Measurements from ENCODE around the gene C9orf50. TPM values are rescaled to one million over a fixed set of nuclear protein-coding genes. Genes with fewer than 3 reads are reported as not detected.

Gene C9orf50
- total and polyA plus RNA-seq, 2 donors (not counting 3 experiments of a cell fraction or from before 2014, with no cell fraction given), result not detected

DNA sequence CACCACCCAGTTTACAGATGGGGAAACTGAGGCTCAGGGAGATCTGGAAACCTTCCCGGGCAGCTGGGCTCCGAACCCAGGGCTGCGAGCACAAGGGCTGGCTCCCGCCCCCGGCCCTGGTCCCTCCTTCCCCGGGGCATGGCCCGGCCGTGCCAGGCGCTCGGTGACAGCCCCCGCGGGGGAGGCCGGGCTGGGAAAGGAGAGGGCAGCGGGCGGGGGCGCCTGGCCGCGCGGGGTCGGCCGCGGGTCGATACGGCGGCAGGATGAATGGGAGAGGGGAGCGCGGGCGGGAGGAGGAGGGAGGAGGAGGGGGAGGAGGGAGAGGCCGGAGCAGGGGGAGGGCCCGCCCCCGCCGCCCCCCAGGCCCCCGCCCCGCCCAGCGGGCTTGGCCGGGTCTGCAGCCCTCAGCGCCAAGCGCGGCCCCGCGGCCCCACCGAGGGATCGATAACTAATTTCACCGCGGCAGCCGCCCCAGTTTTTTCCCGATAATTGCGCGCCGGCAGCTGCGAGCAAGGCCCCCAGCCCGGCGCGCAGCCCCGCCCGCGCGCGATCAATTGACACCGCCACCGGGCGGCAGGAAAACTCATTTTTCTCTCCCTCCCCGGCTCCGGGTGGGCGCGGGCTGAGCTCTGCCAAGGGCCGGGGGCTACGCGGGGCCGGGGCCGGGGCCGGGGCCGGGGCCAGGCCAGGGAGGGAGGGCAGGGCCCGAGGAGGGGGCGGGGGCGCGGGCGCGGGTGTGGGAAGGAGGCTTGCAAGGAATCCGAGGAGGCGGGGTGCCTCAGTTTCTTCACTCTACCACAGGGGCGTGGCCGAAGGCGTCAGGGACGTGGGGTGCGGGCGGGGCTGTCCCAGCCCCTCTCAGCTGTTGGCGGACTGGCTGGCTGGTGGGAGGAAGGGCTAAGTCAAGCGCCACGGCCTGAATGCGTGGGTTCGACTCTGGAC lies 52.1 kb downstream of the C9orf50 start:
- dilution Hi-C loops (cut with MboI; ENCODE audit: extremely low pct_ligation_motif_present, low sequenced_read_pairs) (no loop called here), intact Hi-C loops (cut with micrococcal nuclease) (loop anchor here (1.0 to 5.0 kb wide), 6 partner anchors 38 to 532 kb away; partner anchors contain the start of gene MIGA2)
- no peak overlapping the region for H3K27ac ChIP-seq (ENCODE audit: insufficient read depth, low read depth, low read length)

More for the DNA sequence above, 52.1 kb downstream of the C9orf50 start:
- H4K20me1 ChIP-seq (replicated peaks; ENCODE audit: control insufficient read depth, extremely low read depth, insufficient read depth, low read length), result no peaks in the 10 kb centered on the region
- no peaks in the 10 kb centered on the region for H3K27me3 ChIP-seq (ENCODE audit: control insufficient read depth in 2 of 2, insufficient read depth in 2 of 2, low read length in 2 of 2)
- H3K9me1 ChIP-seq (replicated peaks; ENCODE audit: control insufficient read depth, extremely low read depth, insufficient read depth, low read length), result no peaks in the 10 kb centered on the region
- peak; percentile 44 for FAIRE-seq
- peaks cover 2% of the 10 kb centered on the region for H3K4me1 ChIP-seq (ENCODE audit: control insufficient read depth, extremely low read depth, insufficient read depth, low read length)
- no peak for DNase-seq (ENCODE audit: low read depth, low spot score)
- ChIA-PET CTCF (interaction anchor here (0.6 to 2.7 kb wide), 6 partner anchors 18 to 437 kb away, joined by 3 to 12 read pairs (median 6); no protein-coding TSS in a partner anchor), POLR2A (interaction anchor here (0.5 to 0.7 kb wide), 4 partner anchors 72 to 682 kb away, joined by 3 to 12 read pairs (median 4); partner anchors contain the start of gene IER5L)
- BruUV-seq (replicated peaks), result no TSS peak
- peak overlapping the region; percentile 19 to 33 (median 31) for H3K4me3 ChIP-seq (replicated peaks in 1 of 3; ENCODE audit: insufficient read depth in 1 of 3, low read depth in 1 of 3, low read length in 3 of 3)
- TF ChIP-seq, protein P1, sequence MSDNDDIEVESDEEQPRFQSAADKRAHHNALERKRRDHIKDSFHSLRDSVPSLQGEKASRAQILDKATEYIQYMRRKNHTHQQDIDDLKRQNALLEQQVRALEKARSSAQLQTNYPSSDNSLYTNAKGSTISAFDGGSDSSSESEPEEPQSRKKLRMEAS (IDR thresholded peaks at IDR 0.05; ENCODE audit: insufficient read depth, insufficient read length), result no peak
- TF ChIP-seq, protein P2, sequence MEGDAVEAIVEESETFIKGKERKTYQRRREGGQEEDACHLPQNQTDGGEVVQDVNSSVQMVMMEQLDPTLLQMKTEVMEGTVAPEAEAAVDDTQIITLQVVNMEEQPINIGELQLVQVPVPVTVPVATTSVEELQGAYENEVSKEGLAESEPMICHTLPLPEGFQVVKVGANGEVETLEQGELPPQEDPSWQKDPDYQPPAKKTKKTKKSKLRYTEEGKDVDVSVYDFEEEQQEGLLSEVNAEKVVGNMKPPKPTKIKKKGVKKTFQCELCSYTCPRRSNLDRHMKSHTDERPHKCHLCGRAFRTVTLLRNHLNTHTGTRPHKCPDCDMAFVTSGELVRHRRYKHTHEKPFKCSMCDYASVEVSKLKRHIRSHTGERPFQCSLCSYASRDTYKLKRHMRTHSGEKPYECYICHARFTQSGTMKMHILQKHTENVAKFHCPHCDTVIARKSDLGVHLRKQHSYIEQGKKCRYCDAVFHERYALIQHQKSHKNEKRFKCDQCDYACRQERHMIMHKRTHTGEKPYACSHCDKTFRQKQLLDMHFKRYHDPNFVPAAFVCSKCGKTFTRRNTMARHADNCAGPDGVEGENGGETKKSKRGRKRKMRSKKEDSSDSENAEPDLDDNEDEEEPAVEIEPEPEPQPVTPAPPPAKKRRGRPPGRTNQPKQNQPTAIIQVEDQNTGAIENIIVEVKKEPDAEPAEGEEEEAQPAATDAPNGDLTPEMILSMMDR (IDR thresholded peaks at IDR 0.05; ENCODE audit: extremely low read depth in 1 of 2, insufficient read depth in 1 of 2, low read depth in 1 of 2, low read length in 2 of 2), result no peak
- no peak for TF ChIP-seq MYC (IDR thresholded peaks at IDR 0.05; ENCODE audit: low read depth, low read length)
- TF ChIP-seq POLR2AphosphoS5 (IDR thresholded peaks at IDR 0.05; ENCODE audit: insufficient read depth, low read depth, low read length), result no peak
- TF ChIP-seq GATA2 (IDR thresholded peaks at IDR 0.05; ENCODE audit: insufficient read depth, insufficient read length, low read depth, low read length), result no peak
- TF ChIP-seq POLR2A (IDR thresholded peaks at IDR 0.05; ENCODE audit: low read depth, low read length), result no peak
- no peak for TF ChIP-seq JUN (IDR thresholded peaks at IDR 0.05; ENCODE audit: borderline replicate concordance, insufficient read depth, insufficient read length, low read depth)
- no peak for TF ChIP-seq EZH2 (IDR thresholded peaks at IDR 0.05; ENCODE audit: borderline replicate concordance, low read depth, low read length, severe bottlenecking)
- no peak for TF ChIP-seq FOS (IDR thresholded peaks at IDR 0.05; ENCODE audit: borderline replicate concordance, insufficient read depth, low read length)
- no peaks in the 10 kb centered on the region for H3K36me3 ChIP-seq (ENCODE audit: control insufficient read depth in 2 of 2, extremely low read depth in 1 of 2, insufficient read depth in 2 of 2, low read length in 2 of 2)
- no peaks in the 10 kb centered on the region for H3K9me3 ChIP-seq (replicated peaks; ENCODE audit: control insufficient read depth, insufficient read depth, low read length)
- peak overlapping the region; percentile 17 for H3K9ac ChIP-seq (replicated peaks; ENCODE audit: extremely low read depth, insufficient read depth, low read length)
- peak overlapping the region; percentile 83 for H2AFZ ChIP-seq (ENCODE audit: low read depth, low read length)
- H3K4me2 ChIP-seq (ENCODE audit: insufficient read depth, low read length), result peak overlapping the region; percentile 54
- no peaks in the 10 kb centered on the region for H3K79me2 ChIP-seq (ENCODE audit: control insufficient read depth, insufficient read depth, low read length)
